ENCODE results near the gene OTOA. TPM values are rescaled to one million over a fixed set of nuclear protein-coding genes. Genes with fewer than 3 reads are reported as not detected.
"Not testable (repeated sequence)": the region's sequence is repeated elsewhere in the genome, so short reads cannot be mapped to it uniquely, and the experiment has no call there.

The OTOA gene
- polyA plus RNA-seq, 1 experiment: not detected

- ChIA-PET POLR2A (no interaction called here), CTCF (interaction anchor here (0.7 to 1.4 kb wide), 2 partner anchors 26 to 321 kb away, joined by 3 to 6 read pairs; no protein-coding TSS in a partner anchor)
- Histone ChIP-seq H3K9me3 (ENCODE audit: control insufficient read depth, insufficient read depth, low read length) (no peaks in the 10 kb centered on the region; the same call in 1 of the 2 replicates), H3K4me3 (ENCODE audit: low read depth, low read length) (no peak overlapping the region), H3K27me3 (ENCODE audit: control insufficient read depth, insufficient read depth, low read length) (no peaks in the 10 kb centered on the region), H3K27ac (ENCODE audit: low read depth, low read length) (no peak overlapping the region)
- TF ChIP-seq, protein P1, sequence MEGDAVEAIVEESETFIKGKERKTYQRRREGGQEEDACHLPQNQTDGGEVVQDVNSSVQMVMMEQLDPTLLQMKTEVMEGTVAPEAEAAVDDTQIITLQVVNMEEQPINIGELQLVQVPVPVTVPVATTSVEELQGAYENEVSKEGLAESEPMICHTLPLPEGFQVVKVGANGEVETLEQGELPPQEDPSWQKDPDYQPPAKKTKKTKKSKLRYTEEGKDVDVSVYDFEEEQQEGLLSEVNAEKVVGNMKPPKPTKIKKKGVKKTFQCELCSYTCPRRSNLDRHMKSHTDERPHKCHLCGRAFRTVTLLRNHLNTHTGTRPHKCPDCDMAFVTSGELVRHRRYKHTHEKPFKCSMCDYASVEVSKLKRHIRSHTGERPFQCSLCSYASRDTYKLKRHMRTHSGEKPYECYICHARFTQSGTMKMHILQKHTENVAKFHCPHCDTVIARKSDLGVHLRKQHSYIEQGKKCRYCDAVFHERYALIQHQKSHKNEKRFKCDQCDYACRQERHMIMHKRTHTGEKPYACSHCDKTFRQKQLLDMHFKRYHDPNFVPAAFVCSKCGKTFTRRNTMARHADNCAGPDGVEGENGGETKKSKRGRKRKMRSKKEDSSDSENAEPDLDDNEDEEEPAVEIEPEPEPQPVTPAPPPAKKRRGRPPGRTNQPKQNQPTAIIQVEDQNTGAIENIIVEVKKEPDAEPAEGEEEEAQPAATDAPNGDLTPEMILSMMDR (IDR thresholded peaks at IDR 0.05; ENCODE audit: low read depth, low read length): no peak
- no peak for DNase-seq (ENCODE audit: low read depth, low spot score)
These were observed 19.4 kb downstream of the OTOA start for GRCh38 chr16:21683184-21683583.

DNA sequence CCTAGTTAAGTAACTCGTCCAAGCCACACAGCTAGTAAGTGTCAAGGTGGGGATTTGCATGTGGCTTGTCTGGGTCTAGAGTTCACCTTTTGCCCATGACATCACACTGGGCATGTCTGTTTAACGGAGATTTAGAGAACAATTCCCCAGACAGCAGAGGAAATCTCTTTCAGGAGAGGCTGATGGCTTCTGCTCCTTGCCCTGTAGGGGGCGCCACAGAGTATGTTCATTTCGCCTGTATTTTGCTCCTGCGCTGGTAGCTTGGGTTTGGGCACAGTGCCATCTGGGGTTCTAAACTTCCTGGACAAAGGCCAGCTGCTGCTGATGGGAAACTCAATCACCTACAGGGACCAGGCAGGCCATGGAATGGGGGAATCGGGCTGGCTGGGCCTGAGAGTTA, 20.4 kb downstream of the OTOA start:
- Histone ChIP-seq H3K9me3 (ENCODE audit: control insufficient read depth, insufficient read depth, low read length) (no peaks in the 10 kb centered on the region; the same call in 1 of the 2 replicates), H3K4me3 (ENCODE audit: low read depth, low read length) (no peak overlapping the region), H3K27ac (ENCODE audit: low read depth, low read length) (no peak overlapping the region), H3K27me3 (ENCODE audit: control insufficient read depth, insufficient read depth, low read length) (no peaks in the 10 kb centered on the region)
- ChIA-PET POLR2A (no interaction called here), CTCF (interaction anchor here (1.4 kb wide), 1 partner anchor 27 kb away, joined by 6 read pairs; no protein-coding TSS in a partner anchor)
- DNase-seq (ENCODE audit: low read depth, low spot score): no peak
- TF ChIP-seq, protein P1 (IDR thresholded peaks at IDR 0.05; ENCODE audit: low read depth, low read length): peak; percentile 44

DNA sequence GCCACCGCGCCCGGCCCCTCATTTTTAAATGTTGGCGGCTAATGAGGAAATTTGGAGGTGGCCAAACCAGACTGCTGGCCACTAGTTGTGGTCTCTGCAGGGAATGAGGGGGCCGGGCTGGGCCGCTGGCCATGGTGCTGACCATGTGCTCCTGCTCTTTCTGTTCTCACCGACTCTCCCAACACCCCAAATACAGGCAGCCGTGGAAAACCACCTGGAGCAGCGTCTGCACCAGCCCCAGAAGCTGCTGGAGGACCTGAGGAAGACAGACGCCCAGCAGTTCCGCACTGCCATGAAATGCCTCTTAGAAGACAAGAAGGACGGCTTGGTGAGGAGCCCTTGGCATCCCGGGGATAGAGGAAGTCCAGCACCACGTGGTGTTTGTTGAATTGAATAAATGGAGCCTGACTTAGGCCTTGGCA, 21.3 kb downstream of the OTOA start:
- ChIA-PET CTCF (interaction anchor here (1.4 kb wide), 1 partner anchor 28 kb away, joined by 6 read pairs; no protein-coding TSS in a partner anchor), POLR2A (no interaction called here)
- no peak overlapping the region for H3K4me3 ChIP-seq (ENCODE audit: low read depth, low read length)
- no peaks in the 10 kb centered on the region; the same call in 1 of the 2 replicates for H3K9me3 ChIP-seq (ENCODE audit: control insufficient read depth, insufficient read depth, low read length)
- H3K27ac ChIP-seq (ENCODE audit: low read depth, low read length): no peak overlapping the region
- DNase-seq (ENCODE audit: low read depth, low spot score): no peak
- TF ChIP-seq, protein P1 (IDR thresholded peaks at IDR 0.05; ENCODE audit: low read depth, low read length): no peak
- no peaks in the 10 kb centered on the region for H3K27me3 ChIP-seq (ENCODE audit: control insufficient read depth, insufficient read depth, low read length)

GRCh38 chr16:21689107-21689506, 25.3 kb downstream of the OTOA start:
- ChIA-PET CTCF (no interaction called here), POLR2A (no interaction called here)

DNA sequence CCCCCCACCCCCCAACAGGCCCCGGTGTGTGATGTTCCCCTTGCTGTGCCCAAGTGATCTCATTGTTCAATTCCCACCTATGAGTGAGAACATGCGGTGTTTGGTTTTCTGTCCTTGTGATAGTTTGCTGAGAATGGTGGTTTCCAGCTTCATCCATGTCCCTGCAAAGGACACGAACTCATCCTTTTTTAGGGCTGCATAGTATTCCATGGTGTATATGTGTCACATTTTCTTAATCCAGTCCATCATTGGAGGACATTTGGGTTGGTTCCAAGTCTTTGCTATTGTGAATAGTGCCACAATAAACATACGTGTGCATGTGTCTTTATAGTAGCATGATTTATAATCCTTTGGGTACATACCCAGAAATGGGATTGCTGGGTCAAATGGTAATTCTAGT, 27.2 kb downstream of the OTOA start:
- CTCF ChIA-PET: interaction anchor here (1.1 kb wide), 1 partner anchor 18 kb away, joined by 3 read pairs; no protein-coding TSS in a partner anchor

More at GRCh38 chr16:21689107-21689506, 25.3 kb downstream of the OTOA start:
- no peak for DNase-seq (ENCODE audit: low read depth, low spot score)
- TF ChIP-seq, protein P1 (IDR thresholded peaks at IDR 0.05; ENCODE audit: low read depth, low read length): no peak
- no peak overlapping the region for H3K27ac ChIP-seq (ENCODE audit: low read depth, low read length)
- no peaks in the 10 kb centered on the region; the same call in 1 of the 2 replicates for H3K9me3 ChIP-seq (ENCODE audit: control insufficient read depth, insufficient read depth, low read length)
- no peak overlapping the region for H3K4me3 ChIP-seq (ENCODE audit: low read depth, low read length)
- no peaks in the 10 kb centered on the region for H3K27me3 ChIP-seq (ENCODE audit: control insufficient read depth, insufficient read depth, low read length)

More for the DNA sequence above, 27.2 kb downstream of the OTOA start:
- POLR2A ChIA-PET; H3K27me3 ChIP-seq (ENCODE audit: control insufficient read depth, insufficient read depth, low read length); H3K9me3 ChIP-seq (ENCODE audit: control insufficient read depth, insufficient read depth, low read length); H3K27ac ChIP-seq (ENCODE audit: low read depth, low read length); DNase-seq (ENCODE audit: low read depth, low spot score); H3K4me3 ChIP-seq (ENCODE audit: low read depth, low read length): not testable (repeated sequence)
